Measurements from ENCODE around the gene EFCAB6. TPM values are rescaled to one million over a fixed set of nuclear protein-coding genes. Genes with fewer than 3 reads are reported as not detected.

Gene EFCAB6
- total RNA-seq, 1 experiment from 2014 or later = 0.21 TPM

- CTCF ChIA-PET = no interaction called here
- POLR2A ChIA-PET = no interaction called here
- Histone ChIP-seq H3K4me1 (ENCODE audit: control insufficient read depth, insufficient read depth, low read length) (no peaks in the 10 kb centered on the region), H3K27ac (ENCODE audit: low read length) (no peak overlapping the region), H3K9me3 (ENCODE audit: control insufficient read depth, insufficient read depth, low read depth, low read length) (no peaks in the 10 kb centered on the region), H3K27me3 (ENCODE audit: control insufficient read depth, insufficient read depth, low read length) (no peaks in the 10 kb centered on the region), H3K36me3 (ENCODE audit: control insufficient read depth, insufficient read depth, low read length) (no peaks in the 10 kb centered on the region), H3K4me3 (ENCODE audit: low read depth in 2 of 2, low read length in 2 of 2) (no peak overlapping the region)
- no peak for DNase-seq (ENCODE audit: low read depth, low spot score)
- no peak for ATAC-seq
- BruUV-seq (replicated peaks) = no TSS peak
- in situ Hi-C loops (cut with HindIII; ENCODE audit: low pct_unique_long_range_greater_than_20kb, low sequenced_read_pairs) (no loop called here), intact Hi-C loops (cut with micrococcal nuclease; ENCODE audit: unreplicated experiment) (no loop called here)
- TF ChIP-seq POLR2AphosphoS5 (IDR thresholded peaks at IDR 0.05; ENCODE audit: low read depth, low read length) (no peak), TCF7L2 (IDR thresholded peaks at IDR 0.05; ENCODE audit: low read depth, low read length) (no peak), SIN3A (IDR thresholded peaks at IDR 0.05; ENCODE audit: borderline replicate concordance, insufficient read depth, low read depth, low read length) (no peak)
- TF ChIP-seq, protein P1, sequence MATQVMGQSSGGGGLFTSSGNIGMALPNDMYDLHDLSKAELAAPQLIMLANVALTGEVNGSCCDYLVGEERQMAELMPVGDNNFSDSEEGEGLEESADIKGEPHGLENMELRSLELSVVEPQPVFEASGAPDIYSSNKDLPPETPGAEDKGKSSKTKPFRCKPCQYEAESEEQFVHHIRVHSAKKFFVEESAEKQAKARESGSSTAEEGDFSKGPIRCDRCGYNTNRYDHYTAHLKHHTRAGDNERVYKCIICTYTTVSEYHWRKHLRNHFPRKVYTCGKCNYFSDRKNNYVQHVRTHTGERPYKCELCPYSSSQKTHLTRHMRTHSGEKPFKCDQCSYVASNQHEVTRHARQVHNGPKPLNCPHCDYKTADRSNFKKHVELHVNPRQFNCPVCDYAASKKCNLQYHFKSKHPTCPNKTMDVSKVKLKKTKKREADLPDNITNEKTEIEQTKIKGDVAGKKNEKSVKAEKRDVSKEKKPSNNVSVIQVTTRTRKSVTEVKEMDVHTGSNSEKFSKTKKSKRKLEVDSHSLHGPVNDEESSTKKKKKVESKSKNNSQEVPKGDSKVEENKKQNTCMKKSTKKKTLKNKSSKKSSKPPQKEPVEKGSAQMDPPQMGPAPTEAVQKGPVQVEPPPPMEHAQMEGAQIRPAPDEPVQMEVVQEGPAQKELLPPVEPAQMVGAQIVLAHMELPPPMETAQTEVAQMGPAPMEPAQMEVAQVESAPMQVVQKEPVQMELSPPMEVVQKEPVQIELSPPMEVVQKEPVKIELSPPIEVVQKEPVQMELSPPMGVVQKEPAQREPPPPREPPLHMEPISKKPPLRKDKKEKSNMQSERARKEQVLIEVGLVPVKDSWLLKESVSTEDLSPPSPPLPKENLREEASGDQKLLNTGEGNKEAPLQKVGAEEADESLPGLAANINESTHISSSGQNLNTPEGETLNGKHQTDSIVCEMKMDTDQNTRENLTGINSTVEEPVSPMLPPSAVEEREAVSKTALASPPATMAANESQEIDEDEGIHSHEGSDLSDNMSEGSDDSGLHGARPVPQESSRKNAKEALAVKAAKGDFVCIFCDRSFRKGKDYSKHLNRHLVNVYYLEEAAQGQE (IDR thresholded peaks at IDR 0.05; ENCODE audit: insufficient read depth in 1 of 2, low read depth in 2 of 2, low read length in 1 of 2) = no peak
- TF ChIP-seq, protein P2, sequence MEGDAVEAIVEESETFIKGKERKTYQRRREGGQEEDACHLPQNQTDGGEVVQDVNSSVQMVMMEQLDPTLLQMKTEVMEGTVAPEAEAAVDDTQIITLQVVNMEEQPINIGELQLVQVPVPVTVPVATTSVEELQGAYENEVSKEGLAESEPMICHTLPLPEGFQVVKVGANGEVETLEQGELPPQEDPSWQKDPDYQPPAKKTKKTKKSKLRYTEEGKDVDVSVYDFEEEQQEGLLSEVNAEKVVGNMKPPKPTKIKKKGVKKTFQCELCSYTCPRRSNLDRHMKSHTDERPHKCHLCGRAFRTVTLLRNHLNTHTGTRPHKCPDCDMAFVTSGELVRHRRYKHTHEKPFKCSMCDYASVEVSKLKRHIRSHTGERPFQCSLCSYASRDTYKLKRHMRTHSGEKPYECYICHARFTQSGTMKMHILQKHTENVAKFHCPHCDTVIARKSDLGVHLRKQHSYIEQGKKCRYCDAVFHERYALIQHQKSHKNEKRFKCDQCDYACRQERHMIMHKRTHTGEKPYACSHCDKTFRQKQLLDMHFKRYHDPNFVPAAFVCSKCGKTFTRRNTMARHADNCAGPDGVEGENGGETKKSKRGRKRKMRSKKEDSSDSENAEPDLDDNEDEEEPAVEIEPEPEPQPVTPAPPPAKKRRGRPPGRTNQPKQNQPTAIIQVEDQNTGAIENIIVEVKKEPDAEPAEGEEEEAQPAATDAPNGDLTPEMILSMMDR (IDR thresholded peaks at IDR 0.05) = no peak
These were observed 142.9 kb downstream of the EFCAB6 start for GRCh38 chr22:43669190-43669589.

GRCh38 chr22:43667656-43668055, 144.4 kb downstream of the EFCAB6 start:
- intact Hi-C loops (cut with micrococcal nuclease; ENCODE audit: unreplicated experiment) (no loop called here), in situ Hi-C loops (cut with HindIII; ENCODE audit: low pct_unique_long_range_greater_than_20kb, low sequenced_read_pairs) (no loop called here)
- ChIA-PET POLR2A (no interaction called here), CTCF (no interaction called here)
- no peaks in the 10 kb centered on the region for H3K27me3 ChIP-seq (ENCODE audit: control insufficient read depth, insufficient read depth, low read length)
- ATAC-seq = no peak
- H3K4me3 ChIP-seq (ENCODE audit: low read depth in 2 of 2, low read length in 2 of 2) = no peak overlapping the region
- no peak overlapping the region for H3K27ac ChIP-seq (ENCODE audit: low read length)
- no TSS peak for BruUV-seq (replicated peaks)
- no peaks in the 10 kb centered on the region for H3K9me3 ChIP-seq (ENCODE audit: control insufficient read depth, insufficient read depth, low read depth, low read length)
- H3K36me3 ChIP-seq (ENCODE audit: control insufficient read depth, insufficient read depth, low read length) = no peaks in the 10 kb centered on the region
- DNase-seq (ENCODE audit: low read depth, low spot score) = no peak
- no peaks in the 10 kb centered on the region for H3K4me1 ChIP-seq (ENCODE audit: control insufficient read depth, insufficient read depth, low read length)
- TF ChIP-seq SIN3A (IDR thresholded peaks at IDR 0.05; ENCODE audit: borderline replicate concordance, insufficient read depth, low read depth, low read length) (no peak), TCF7L2 (IDR thresholded peaks at IDR 0.05; ENCODE audit: low read depth, low read length) (no peak), POLR2AphosphoS5 (IDR thresholded peaks at IDR 0.05; ENCODE audit: low read depth, low read length) (no peak)
- TF ChIP-seq, protein P2 (IDR thresholded peaks at IDR 0.05) = no peak
- TF ChIP-seq, protein P1 (IDR thresholded peaks at IDR 0.05; ENCODE audit: insufficient read depth in 1 of 2, low read depth in 2 of 2, low read length in 1 of 2) = no peak
